Measurements from ENCODE around the gene SMAD7.
A peak's percentile ranks its signal among the peaks of the same experiment; 100 is the strongest.

The SMAD7 gene

GRCh38 chr18:48922801-48923730 is 27.7 kb downstream of the SMAD7 start:
- Histone ChIP-seq H3K4me3 (peak overlapping the region in 8 of 10 experiments; percentile 40 to 62 (median 48); a peak in 16 of 20 replicates), H3K9me3 (replicated peaks in 1 of 11) (no peaks in the 10 kb centered on the region), H3K27me3 (no peaks in the 10 kb centered on the region), H3K36me3 (peaks cover 0 to 39% (median 23%) of the 10 kb centered on the region in 11 experiments; a peak in 20 of 22 replicates), H3K27ac (peak overlapping the region; percentile 20 to 87 (median 77); a peak in 21 of 22 replicates), H4K20me1 (peaks cover 0 to 92% (median 48%) of the 10 kb centered on the region in 11 experiments; a peak in 15 of 22 replicates), H3K4me2 (peak overlapping the region; percentile 88 to 99 (median 96)), H3K9ac (peak overlapping the region; percentile 22 to 71 (median 60); a peak in 20 of 22 replicates), H3K4me1 (peaks cover 72 to 96% (median 80%) of the 10 kb centered on the region in 10 experiments)
- no peak for TF ChIP-seq Cebpa-rat (IDR thresholded peaks at IDR 0.05)

GRCh38 chr18:48922226-48922800 is 28.5 kb downstream of the SMAD7 start:
- peak overlapping the region in 8 of 10 experiments; percentile 40 to 62 (median 48); a peak in 16 of 20 replicates for H3K4me3 ChIP-seq
- H3K4me1 ChIP-seq: peaks cover 64 to 96% (median 80%) of the 10 kb centered on the region in 10 experiments
- peaks cover 0 to 85% (median 40%) of the 10 kb centered on the region in 11 experiments; a peak in 14 of 22 replicates for H4K20me1 ChIP-seq
- no peaks in the 10 kb centered on the region for H3K27me3 ChIP-seq
- no peaks in the 10 kb centered on the region for H3K9me3 ChIP-seq (replicated peaks in 1 of 11)
- H3K36me3 ChIP-seq: peaks cover 0 to 38% (median 23%) of the 10 kb centered on the region in 11 experiments; a peak in 20 of 22 replicates
- H3K9ac ChIP-seq: peak overlapping the region; percentile 22 to 71 (median 60); a peak in 18 of 22 replicates
- TF ChIP-seq Cebpa-rat (IDR thresholded peaks at IDR 0.05): no peak
- peak overlapping the region; percentile 88 to 99 (median 96) for H3K4me2 ChIP-seq
- peak overlapping the region; percentile 20 to 87 (median 77); a peak in 18 of 22 replicates for H3K27ac ChIP-seq

GRCh38 chr18:48921305-48922225 is 29.2 kb downstream of the SMAD7 start:
- Histone ChIP-seq H3K27ac (peak overlapping the region in 8 of 11 experiments; percentile 10 to 87 (median 80); a peak in 13 of 22 replicates), H3K4me3 (0 out of 20 replicates have a peak overlapping the region, but pooled peaks of 1 of the 10 experiments have one; percentile 62), H3K9ac (peak overlapping the region in 2 of 11 experiments; percentile 48 to 67; a peak in 4 of 22 replicates), H3K27me3 (no peaks in the 10 kb centered on the region), H3K4me1 (peaks cover 57 to 96% (median 76%) of the 10 kb centered on the region in 10 experiments), H3K36me3 (peaks cover 0 to 38% (median 23%) of the 10 kb centered on the region in 11 experiments; a peak in 20 of 22 replicates), H3K9me3 (replicated peaks in 1 of 11) (no peaks in the 10 kb centered on the region), H4K20me1 (peaks cover 0 to 77% (median 32%) of the 10 kb centered on the region in 11 experiments; a peak in 13 of 22 replicates), H3K4me2 (peak overlapping the region in 10 of 11 experiments; percentile 88 to 99 (median 96); a peak in 19 of 22 replicates)
- no peak for TF ChIP-seq Cebpa-rat (IDR thresholded peaks at IDR 0.05)

- no peaks in the 10 kb centered on the region for H3K27me3 ChIP-seq
- no peak for TF ChIP-seq Cebpa-rat (IDR thresholded peaks at IDR 0.05)
- H4K20me1 ChIP-seq: peaks cover 0 to 69% (median 25%) of the 10 kb centered on the region in 11 experiments; a peak in 11 of 22 replicates
- peak overlapping the region in 1 of 11 experiments; percentile 13; a peak in 3 of 22 replicates for H3K4me2 ChIP-seq
- H3K27ac ChIP-seq: peak overlapping the region in 2 of 11 experiments; percentile 0 to 12; a peak in 3 of 22 replicates
- H3K4me1 ChIP-seq: peaks cover 47 to 96% (median 68%) of the 10 kb centered on the region in 10 experiments
- H3K9me3 ChIP-seq (replicated peaks in 1 of 11): no peaks in the 10 kb centered on the region
- peaks cover 0 to 33% (median 23%) of the 10 kb centered on the region in 11 experiments; a peak in 20 of 22 replicates for H3K36me3 ChIP-seq
- H3K4me3 ChIP-seq: no peak overlapping the region
- 0 out of 22 replicates have a peak overlapping the region, but pooled peaks of 1 of the 11 experiments have one; percentile 4 for H3K9ac ChIP-seq
These were observed 30.2 kb downstream of the SMAD7 start for GRCh38 chr18:48920408-48921038.

GRCh38 chr18:48919547-48919946 is 31.2 kb downstream of the SMAD7 start:
- H4K20me1 ChIP-seq: peaks cover 0 to 60% (median 17%) of the 10 kb centered on the region in 11 experiments; a peak in 11 of 22 replicates

GRCh38 chr18:48918660-48919456 is 31.9 kb downstream of the SMAD7 start:
- no peak for TF ChIP-seq Cebpa-rat (IDR thresholded peaks at IDR 0.05)
- Histone ChIP-seq H3K9me3 (replicated peaks in 1 of 11) (no peaks in the 10 kb centered on the region), H3K4me1 (peaks cover 38 to 95% (median 59%) of the 10 kb centered on the region in 10 experiments), H4K20me1 (peaks cover 0 to 54% (median 13%) of the 10 kb centered on the region in 11 experiments; a peak in 10 of 22 replicates), H3K27me3 (no peaks in the 10 kb centered on the region), H3K9ac (no peak overlapping the region), H3K4me2 (peak overlapping the region; percentile 16 to 79 (median 47); a peak in 20 of 22 replicates), H3K27ac (no peak overlapping the region), H3K4me3 (no peak overlapping the region), H3K36me3 (peaks cover 0 to 33% (median 23%) of the 10 kb centered on the region in 11 experiments; a peak in 20 of 22 replicates)

More at GRCh38 chr18:48919547-48919946, 31.2 kb downstream of the SMAD7 start:
- H3K9ac ChIP-seq: no peak overlapping the region
- TF ChIP-seq Cebpa-rat (IDR thresholded peaks at IDR 0.05): no peak
- H3K9me3 ChIP-seq (replicated peaks in 1 of 11): no peaks in the 10 kb centered on the region
- peak overlapping the region in 10 of 11 experiments; percentile 16 to 79 (median 48); a peak in 16 of 22 replicates for H3K4me2 ChIP-seq
- peaks cover 0 to 33% (median 23%) of the 10 kb centered on the region in 11 experiments; a peak in 20 of 22 replicates for H3K36me3 ChIP-seq
- peaks cover 44 to 96% (median 63%) of the 10 kb centered on the region in 10 experiments for H3K4me1 ChIP-seq
- H3K27ac ChIP-seq: no peak overlapping the region
- H3K4me3 ChIP-seq: no peak overlapping the region
- no peaks in the 10 kb centered on the region for H3K27me3 ChIP-seq

All from BLaER1 treated with 17β-estradiol and CSF1 and Interleukin-3, amounts not matched to agents 10 nM and 100 nM (cell line).